ENCODE data around the gene PSMB5. TPM values are rescaled to one million over a fixed set of nuclear protein-coding genes. Genes with fewer than 3 reads are reported as not detected.

PSMB5 gene
- total and polyA plus RNA-seq, 2 of the 13 experiments (the other 11 are each of a cell fraction or from before 2014, with no cell fraction given), result 705 to 871 TPM

DNA sequence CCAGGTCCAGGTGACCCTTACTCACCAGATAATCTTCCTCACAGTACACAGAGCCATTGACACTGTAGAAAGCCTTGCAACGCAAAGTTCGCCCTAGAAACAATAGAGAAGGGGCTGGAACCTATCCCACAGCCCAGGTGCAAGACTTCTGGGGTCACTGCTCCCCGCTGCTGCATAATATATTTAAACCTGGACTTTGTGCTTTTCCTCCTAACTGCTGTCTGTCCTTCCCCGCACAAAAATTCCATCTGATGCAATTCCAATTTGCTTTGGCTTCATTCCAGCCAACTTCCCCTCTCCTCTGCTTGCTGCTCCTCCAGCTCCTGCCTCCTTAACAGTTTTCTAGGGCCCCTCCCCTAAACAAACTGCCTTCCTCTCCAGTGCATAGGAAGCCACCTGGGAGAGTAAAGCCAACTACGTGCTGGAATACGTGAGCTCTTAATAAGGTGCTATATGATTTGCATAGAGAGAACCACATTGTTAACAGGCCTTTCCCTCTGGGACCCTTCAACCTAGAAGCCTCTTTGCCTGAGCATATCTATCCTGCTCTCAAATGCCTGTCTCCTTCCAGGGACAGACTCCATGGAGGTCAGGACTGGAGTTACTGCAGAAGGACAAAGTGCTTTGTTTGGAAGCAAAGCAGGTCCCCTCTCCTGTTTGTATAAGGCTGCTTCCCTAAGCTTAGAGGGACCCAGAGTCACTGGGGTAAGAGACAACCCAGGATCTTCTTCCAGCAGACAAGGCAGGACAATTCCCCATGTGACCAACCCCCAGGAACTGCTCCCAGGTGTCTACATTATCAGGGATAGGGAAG, 57.9 kb downstream of the PSMB5 start (continued):
- no peak for TF ChIP-seq REXO4 (CRISPR knock-in tag; IDR thresholded peaks at IDR 0.05; ENCODE audit: borderline replicate concordance)
- peak; percentile 95 for TF ChIP-seq FOSL2 (CRISPR knock-in tag; IDR thresholded peaks at IDR 0.05)
- TF ChIP-seq, protein P1, sequence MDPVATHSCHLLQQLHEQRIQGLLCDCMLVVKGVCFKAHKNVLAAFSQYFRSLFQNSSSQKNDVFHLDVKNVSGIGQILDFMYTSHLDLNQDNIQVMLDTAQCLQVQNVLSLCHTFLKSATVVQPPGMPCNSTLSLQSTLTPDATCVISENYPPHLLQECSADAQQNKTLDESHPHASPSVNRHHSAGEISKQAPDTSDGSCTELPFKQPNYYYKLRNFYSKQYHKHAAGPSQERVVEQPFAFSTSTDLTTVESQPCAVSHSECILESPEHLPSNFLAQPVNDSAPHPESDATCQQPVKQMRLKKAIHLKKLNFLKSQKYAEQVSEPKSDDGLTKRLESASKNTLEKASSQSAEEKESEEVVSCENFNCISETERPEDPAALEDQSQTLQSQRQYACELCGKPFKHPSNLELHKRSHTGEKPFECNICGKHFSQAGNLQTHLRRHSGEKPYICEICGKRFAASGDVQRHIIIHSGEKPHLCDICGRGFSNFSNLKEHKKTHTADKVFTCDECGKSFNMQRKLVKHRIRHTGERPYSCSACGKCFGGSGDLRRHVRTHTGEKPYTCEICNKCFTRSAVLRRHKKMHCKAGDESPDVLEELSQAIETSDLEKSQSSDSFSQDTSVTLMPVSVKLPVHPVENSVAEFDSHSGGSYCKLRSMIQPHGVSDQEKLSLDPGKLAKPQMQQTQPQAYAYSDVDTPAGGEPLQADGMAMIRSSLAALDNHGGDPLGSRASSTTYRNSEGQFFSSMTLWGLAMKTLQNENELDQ (CRISPR knock-in tag; IDR thresholded peaks at IDR 0.05; ENCODE audit: borderline replicate concordance), result peak; percentile 57; the same call in 1 of the 2 replicates
- TF ChIP-seq ZNF224 (CRISPR knock-in tag; IDR thresholded peaks at IDR 0.05), result no peak
- no peak for TF ChIP-seq HOXA3 (CRISPR knock-in tag; IDR thresholded peaks at IDR 0.05)
- TF ChIP-seq ZNF407 (CRISPR knock-in tag; IDR thresholded peaks at IDR 0.05; ENCODE audit: not compliant biosample characterization), result no peak
- TF ChIP-seq RXRA (CRISPR knock-in tag; IDR thresholded peaks at IDR 0.05), result peak; percentile 94; the same call in 1 of the 2 replicates
- TF ChIP-seq EEA1 (CRISPR knock-in tag; IDR thresholded peaks at IDR 0.05; ENCODE audit: borderline replicate concordance), result no peak; the same call in none of the 2 replicates
- TF ChIP-seq SUZ12 (IDR thresholded peaks at IDR 0.05; ENCODE audit: low read depth, low read length), result peak; percentile 5; the same call in 1 of the 2 replicates
- TF ChIP-seq ZBTB20 (CRISPR knock-in tag; IDR thresholded peaks at IDR 0.05; ENCODE audit: borderline replicate concordance, low read depth), result peak; percentile 49; the same call in 1 of the 2 replicates
- TF ChIP-seq ZNF572 (CRISPR knock-in tag; IDR thresholded peaks at IDR 0.05), result no peak
- 0 out of 2 replicates have a peak, but pooled peaks have one; percentile 53 for TF ChIP-seq ZBTB3 (CRISPR knock-in tag; IDR thresholded peaks at IDR 0.05; ENCODE audit: borderline replicate concordance, low read depth)
- TF ChIP-seq, protein P2, sequence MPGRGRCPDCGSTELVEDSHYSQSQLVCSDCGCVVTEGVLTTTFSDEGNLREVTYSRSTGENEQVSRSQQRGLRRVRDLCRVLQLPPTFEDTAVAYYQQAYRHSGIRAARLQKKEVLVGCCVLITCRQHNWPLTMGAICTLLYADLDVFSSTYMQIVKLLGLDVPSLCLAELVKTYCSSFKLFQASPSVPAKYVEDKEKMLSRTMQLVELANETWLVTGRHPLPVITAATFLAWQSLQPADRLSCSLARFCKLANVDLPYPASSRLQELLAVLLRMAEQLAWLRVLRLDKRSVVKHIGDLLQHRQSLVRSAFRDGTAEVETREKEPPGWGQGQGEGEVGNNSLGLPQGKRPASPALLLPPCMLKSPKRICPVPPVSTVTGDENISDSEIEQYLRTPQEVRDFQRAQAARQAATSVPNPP (CRISPR knock-in tag; IDR thresholded peaks at IDR 0.05), result no peak
- TF ChIP-seq MTF1 (CRISPR knock-in tag; IDR thresholded peaks at IDR 0.05), result no peak
- TF ChIP-seq ATF2 (CRISPR knock-in tag; IDR thresholded peaks at IDR 0.05), result peak; percentile 99
